Measurements from ENCODE around the gene DRC3.
A peak's percentile ranks its signal among the peaks of the same experiment; 100 is the strongest.

Gene DRC3, protein sequence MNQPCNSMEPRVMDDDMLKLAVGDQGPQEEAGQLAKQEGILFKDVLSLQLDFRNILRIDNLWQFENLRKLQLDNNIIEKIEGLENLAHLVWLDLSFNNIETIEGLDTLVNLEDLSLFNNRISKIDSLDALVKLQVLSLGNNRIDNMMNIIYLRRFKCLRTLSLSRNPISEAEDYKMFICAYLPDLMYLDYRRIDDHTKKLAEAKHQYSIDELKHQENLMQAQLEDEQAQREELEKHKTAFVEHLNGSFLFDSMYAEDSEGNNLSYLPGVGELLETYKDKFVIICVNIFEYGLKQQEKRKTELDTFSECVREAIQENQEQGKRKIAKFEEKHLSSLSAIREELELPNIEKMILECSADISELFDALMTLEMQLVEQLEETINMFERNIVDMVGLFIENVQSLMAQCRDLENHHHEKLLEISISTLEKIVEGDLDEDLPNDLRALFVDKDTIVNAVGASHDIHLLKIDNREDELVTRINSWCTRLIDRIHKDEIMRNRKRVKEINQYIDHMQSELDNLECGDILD

DNA sequence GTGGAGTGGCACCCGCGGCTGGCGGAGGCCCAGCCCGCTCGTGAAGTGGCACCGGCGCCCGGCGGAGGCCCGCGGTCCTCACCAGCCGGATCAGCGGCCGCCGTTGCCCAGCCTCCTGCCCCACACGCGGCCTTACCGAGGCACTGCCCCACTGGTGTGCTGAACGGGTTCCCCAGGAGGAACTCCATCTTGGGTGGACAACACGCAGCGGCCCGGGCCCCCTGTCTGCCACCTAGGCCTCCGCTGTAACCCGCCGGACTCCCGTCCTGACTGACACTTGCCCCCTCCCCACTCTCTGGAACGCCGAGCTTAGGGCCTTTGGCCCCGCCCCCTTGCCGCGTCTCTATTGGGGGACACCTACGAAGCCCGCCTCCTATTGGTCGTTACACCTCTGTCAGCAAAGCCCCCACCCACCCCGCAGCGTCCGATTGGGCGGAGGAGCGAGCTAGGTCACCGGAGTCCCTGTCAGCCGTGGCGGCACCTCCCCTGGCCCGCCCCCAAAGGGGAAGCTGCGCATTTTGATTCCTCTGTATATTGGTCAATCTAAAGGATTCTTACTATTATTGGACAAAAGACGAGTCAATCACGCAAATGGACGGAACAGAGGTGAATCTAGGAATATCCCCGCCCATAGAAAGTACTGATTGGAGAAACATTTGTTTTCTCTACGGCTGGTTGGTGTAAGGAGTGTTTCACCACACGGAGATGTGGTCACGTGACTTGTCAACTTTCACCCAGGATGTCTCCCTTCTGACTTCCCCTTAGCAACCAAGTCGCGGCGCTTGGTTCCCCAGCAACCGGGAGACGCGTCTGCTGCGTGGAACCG, at the start of gene DRC3, which contains the start of gene TOM1L2:
TSS of gene DRC3 (plus strand) at position 737 of the 826 bp plus-strand sequence. CDS start 4,737 bp downstream, outside the sequence.
TSS of gene TOM1L2 (minus strand) at position 275 of the 826 bp plus-strand sequence. CDS start at position 188, 87 bp downstream.
- Histone ChIP-seq H3K4me1 (ENCODE audit: insufficient read depth, low read length) (peaks cover 14% of the 10 kb centered on the region), H3K36me3 (ENCODE audit: insufficient read depth, low read length) (no peaks in the 10 kb centered on the region), H3K27me3 (ENCODE audit: control insufficient read depth in 1 of 2, insufficient read depth in 2 of 2, low read length in 2 of 2) (no peaks in the 10 kb centered on the region), H3K4me3 (ENCODE audit: low read depth in 1 of 2, low read length in 2 of 2) (peak within 1 kb of the TSS; percentile 72 to 93), H3K27ac (ENCODE audit: low read depth, low read length) (peak within 1 kb of the TSS; percentile 71), H3K9me3 (ENCODE audit: low read length) (no peaks in the 10 kb centered on the region), H3K9ac (ENCODE audit: low read length) (peak within 1 kb of the TSS; percentile 76)

DNA sequence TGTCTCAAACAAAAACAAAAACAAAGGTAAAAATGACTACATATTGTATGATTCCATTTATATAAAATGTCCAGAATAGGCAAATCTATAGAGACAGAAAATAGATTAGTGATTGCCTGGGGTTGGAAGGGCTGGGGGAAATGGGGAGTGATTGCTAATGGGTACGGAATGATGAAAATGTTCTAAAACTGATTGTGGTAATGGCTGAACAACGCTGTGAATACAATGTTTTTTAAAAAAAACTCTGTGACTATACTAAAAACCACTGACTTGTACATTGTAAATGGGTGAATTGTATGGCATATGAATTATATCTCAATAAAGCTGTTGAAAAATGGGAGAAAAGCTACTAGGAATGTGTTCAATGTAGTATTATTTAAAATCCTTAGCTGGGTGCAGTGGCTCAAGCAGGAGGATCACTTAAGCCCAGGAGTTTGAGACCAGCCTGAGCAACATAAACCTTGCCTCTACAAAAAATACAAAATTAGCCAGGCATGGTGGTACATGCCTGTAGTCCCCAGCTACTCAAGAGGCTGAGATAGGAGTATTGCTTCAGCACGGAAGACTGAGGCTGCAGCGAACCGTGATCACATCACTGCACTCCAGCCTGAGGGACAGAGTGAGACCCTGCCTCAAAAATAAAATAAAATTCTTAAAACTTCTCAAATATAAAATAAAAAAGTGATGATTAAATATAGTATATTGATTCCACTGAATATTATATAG, 48.4 kb upstream of the DRC3 start:
- H3K9ac ChIP-seq (ENCODE audit: low read length) = no peak overlapping the region
- H3K4me3 ChIP-seq (ENCODE audit: low read depth in 1 of 2, low read length in 2 of 2) = no peak overlapping the region
- no peaks in the 10 kb centered on the region for H3K9me3 ChIP-seq (ENCODE audit: low read length)
- H3K36me3 ChIP-seq (ENCODE audit: insufficient read depth, low read length) = no peaks in the 10 kb centered on the region
- no peaks in the 10 kb centered on the region for H3K27me3 ChIP-seq (ENCODE audit: control insufficient read depth in 1 of 2, insufficient read depth in 2 of 2, low read length in 2 of 2)
- no peak overlapping the region for H3K27ac ChIP-seq (ENCODE audit: low read depth, low read length)
- H3K4me1 ChIP-seq (ENCODE audit: insufficient read depth, low read length) = peaks cover 29% of the 10 kb centered on the region

DNA sequence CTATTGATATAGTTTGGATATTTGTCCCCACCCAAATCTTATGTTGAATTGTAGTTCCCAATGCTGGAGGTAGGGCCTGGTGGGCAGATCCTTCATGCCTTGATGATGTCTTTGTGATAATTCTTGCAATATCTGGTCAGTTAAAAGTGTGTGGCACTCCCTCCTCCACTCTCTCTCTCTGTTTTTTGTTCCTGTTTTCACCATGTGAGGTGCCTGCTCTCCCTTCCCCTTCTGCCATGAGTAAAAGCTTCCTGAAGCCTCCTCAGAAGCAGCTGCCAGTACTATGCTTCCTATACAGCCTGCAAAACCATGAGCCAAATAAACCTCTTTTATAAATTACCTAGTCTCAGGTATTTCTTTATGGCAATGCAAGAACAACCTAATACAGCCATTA, 47.8 kb upstream of the DRC3 start:
- Histone ChIP-seq H3K27ac (ENCODE audit: low read depth, low read length) (no peak overlapping the region), H3K4me3 (ENCODE audit: low read depth in 1 of 2, low read length in 2 of 2) (no peak overlapping the region), H3K36me3 (ENCODE audit: insufficient read depth, low read length) (no peaks in the 10 kb centered on the region), H3K9me3 (ENCODE audit: low read length) (no peaks in the 10 kb centered on the region), H3K4me1 (ENCODE audit: insufficient read depth, low read length) (peaks cover 24% of the 10 kb centered on the region), H3K27me3 (ENCODE audit: control insufficient read depth in 1 of 2, insufficient read depth in 2 of 2, low read length in 2 of 2) (no peaks in the 10 kb centered on the region), H3K9ac (ENCODE audit: low read length) (no peak overlapping the region)

DNA sequence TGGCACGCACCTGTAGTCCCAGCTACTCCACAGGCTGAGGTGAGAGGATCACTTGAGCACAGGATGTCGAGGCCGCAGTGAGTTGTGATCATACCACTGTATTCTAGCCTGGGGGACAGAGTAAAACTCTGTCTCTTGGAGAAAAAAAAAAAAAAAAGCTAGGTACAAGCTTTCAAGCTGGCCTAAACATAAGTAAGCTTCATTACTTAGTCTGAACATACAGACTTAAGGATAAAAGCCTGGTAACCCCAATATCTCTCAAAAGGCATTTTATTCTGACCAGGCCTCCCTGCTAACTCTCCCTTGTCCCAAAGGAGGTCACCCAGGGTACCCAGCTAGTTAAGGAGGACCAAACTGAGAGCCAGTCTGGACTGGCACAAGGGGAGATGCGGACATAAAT, 46.6 kb upstream of the DRC3 start:
- Histone ChIP-seq H3K27me3 (ENCODE audit: control insufficient read depth in 1 of 2, insufficient read depth in 2 of 2, low read length in 2 of 2) (no peaks in the 10 kb centered on the region), H3K9ac (ENCODE audit: low read length) (no peak overlapping the region), H3K9me3 (ENCODE audit: low read length) (no peaks in the 10 kb centered on the region), H3K27ac (ENCODE audit: low read depth, low read length) (no peak overlapping the region), H3K4me1 (ENCODE audit: insufficient read depth, low read length) (peaks cover 21% of the 10 kb centered on the region), H3K4me3 (ENCODE audit: low read depth in 1 of 2, low read length in 2 of 2) (no peak overlapping the region), H3K36me3 (ENCODE audit: insufficient read depth, low read length) (no peaks in the 10 kb centered on the region)

DNA sequence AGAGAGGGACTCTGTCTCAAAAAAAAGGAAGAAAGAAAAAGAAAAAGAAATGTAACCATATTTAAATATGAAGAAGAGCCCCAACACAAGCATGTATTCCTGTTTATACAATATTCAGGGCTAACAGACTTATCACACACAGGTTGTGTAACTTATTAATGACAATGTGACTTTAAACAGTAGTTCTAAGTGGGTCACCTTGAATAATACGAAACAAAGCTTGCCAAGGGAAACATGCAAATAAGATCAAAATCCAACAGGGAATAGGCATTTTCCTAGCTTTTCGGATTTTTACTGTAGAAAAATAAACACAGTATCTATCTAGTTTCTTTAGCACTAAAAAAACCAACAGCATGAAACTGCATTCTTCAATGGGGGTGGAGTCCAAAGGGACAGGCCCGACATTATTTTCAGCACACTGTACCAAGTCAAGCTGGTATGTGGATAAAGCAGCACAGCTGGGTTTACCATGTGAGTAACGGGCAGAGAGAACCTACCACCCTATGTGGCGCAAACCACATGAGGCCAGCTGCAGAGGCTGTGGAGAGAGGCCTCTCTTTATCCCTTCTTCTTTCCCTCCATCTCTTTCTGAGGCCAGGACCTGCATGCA, 45.7 kb upstream of the DRC3 start:
- H3K27me3 ChIP-seq (ENCODE audit: control insufficient read depth in 1 of 2, insufficient read depth in 2 of 2, low read length in 2 of 2) = no peaks in the 10 kb centered on the region
- no peaks in the 10 kb centered on the region for H3K9me3 ChIP-seq (ENCODE audit: low read length)
- peaks cover 13% of the 10 kb centered on the region for H3K4me1 ChIP-seq (ENCODE audit: insufficient read depth, low read length)
- H3K4me3 ChIP-seq (ENCODE audit: low read depth in 1 of 2, low read length in 2 of 2) = no peak overlapping the region
- no peaks in the 10 kb centered on the region for H3K36me3 ChIP-seq (ENCODE audit: insufficient read depth, low read length)
- H3K9ac ChIP-seq (ENCODE audit: low read length) = no peak overlapping the region
- no peak overlapping the region for H3K27ac ChIP-seq (ENCODE audit: low read depth, low read length)

DNA sequence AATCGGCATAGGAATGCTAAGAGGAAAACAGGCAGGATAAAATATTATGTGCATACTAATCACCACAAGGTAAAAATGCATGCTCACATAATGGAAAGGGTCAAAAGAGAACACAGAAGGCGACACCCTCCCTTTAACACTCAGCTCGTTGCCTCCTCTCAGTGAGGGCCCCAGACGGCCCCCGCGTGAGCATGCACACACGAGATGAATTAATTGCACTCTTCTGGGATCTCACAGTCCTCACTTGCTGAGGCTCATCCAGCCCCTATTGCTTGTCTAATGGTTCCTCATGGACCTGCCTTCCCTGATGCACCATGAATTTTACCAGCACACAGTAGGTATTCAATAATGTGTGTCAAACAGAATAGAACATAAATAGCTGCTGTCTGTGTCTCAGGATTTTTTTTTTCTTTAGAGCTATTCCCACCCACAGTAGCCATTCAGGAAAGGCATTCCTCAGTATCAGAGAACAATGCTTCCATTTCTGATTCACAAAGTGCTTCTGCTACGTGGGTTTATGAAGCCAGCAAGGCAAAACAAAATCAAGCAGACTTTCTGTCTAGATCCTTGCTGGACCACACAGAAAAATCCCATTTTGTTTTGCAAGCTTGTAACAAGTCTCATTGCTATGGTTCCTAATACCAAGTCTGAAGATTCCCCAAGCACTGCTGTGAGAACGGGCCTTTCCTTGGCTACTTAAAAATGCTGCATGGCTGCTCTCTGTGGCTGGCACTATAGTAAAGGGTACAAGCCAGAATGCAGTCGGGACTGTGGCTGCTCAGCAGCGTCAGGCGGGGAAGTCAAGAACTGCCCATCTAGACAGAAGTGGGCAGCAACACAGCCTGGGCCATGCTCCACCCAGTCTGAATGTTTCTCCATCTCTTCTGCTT, 44.0 kb upstream of the DRC3 start:
- Histone ChIP-seq H3K27ac (ENCODE audit: low read depth, low read length) (no peak overlapping the region), H3K36me3 (ENCODE audit: insufficient read depth, low read length) (no peaks in the 10 kb centered on the region), H3K9me3 (ENCODE audit: low read length) (no peaks in the 10 kb centered on the region), H3K4me1 (ENCODE audit: insufficient read depth, low read length) (no peaks in the 10 kb centered on the region), H3K9ac (ENCODE audit: low read length) (no peak overlapping the region), H3K4me3 (ENCODE audit: low read depth in 1 of 2, low read length in 2 of 2) (no peak overlapping the region), H3K27me3 (ENCODE audit: control insufficient read depth in 1 of 2, insufficient read depth in 2 of 2, low read length in 2 of 2) (no peaks in the 10 kb centered on the region)

DNA sequence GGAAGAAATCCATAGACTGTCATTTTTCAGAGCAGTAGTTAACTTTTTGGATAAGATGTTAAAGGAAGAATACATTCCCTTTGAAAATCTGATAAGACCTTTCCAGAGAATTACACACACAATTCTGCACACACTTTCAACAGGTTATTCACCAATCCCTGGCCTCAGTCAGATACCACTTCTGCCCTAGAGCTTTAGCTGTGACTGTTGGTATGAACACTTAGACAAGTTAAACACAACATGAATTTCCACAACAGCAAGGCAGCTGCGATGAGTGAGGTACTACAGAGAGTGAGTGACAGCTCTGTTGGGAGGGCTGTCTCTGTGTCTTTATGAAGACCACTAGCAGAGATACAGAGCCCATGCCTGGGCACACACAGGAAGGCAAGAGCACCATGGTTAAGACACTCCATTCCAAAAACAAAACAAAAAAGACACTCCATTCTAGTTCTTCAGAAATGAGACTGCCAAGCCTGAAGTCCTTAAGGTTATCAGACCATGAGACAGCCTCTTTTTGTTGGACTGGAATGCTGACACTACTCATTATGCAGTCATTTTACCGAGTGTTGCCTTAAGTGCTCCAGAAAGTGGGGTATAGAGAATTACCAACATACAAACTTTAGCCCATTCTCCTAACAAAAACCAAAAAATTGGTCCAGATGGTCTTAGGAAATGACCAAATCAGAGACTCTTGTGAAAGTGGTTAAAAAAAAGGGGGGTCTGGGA, 42.8 kb upstream of the DRC3 start:
- Histone ChIP-seq H3K27ac (ENCODE audit: low read depth, low read length) (no peak overlapping the region), H3K9ac (ENCODE audit: low read length) (no peak overlapping the region), H3K4me1 (ENCODE audit: insufficient read depth, low read length) (no peaks in the 10 kb centered on the region)

DNA sequence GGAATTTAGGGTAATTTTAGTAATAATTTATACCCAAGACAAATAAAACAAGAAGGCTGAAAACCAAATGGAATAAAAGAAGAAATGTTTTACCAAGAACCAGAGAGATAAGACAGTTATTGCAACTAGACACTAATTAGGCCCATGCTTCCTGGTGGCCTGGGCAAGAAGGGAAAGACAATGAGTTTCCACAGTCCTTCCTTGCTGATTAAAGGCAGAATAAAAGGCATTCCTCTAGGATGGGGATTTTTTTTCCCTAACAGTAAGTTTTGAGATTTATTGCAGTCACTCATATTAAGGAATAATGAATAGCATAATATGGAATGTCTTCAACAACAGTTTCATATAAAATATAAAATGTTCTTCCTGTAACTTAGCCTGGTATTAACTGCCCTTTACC, 42.0 kb upstream of the DRC3 start:
- Histone ChIP-seq H3K9ac (ENCODE audit: low read length) (no peak overlapping the region), H3K27ac (ENCODE audit: low read depth, low read length) (no peak overlapping the region), H3K4me1 (ENCODE audit: insufficient read depth, low read length) (no peaks in the 10 kb centered on the region)

More for the DNA sequence above, 42.8 kb upstream of the DRC3 start:
- H3K9me3 ChIP-seq (ENCODE audit: low read length) = no peaks in the 10 kb centered on the region
- H3K36me3 ChIP-seq (ENCODE audit: insufficient read depth, low read length) = no peaks in the 10 kb centered on the region
- no peaks in the 10 kb centered on the region for H3K27me3 ChIP-seq (ENCODE audit: control insufficient read depth in 1 of 2, insufficient read depth in 2 of 2, low read length in 2 of 2)
- H3K4me3 ChIP-seq (ENCODE audit: low read depth in 1 of 2, low read length in 2 of 2) = no peak overlapping the region

DNA sequence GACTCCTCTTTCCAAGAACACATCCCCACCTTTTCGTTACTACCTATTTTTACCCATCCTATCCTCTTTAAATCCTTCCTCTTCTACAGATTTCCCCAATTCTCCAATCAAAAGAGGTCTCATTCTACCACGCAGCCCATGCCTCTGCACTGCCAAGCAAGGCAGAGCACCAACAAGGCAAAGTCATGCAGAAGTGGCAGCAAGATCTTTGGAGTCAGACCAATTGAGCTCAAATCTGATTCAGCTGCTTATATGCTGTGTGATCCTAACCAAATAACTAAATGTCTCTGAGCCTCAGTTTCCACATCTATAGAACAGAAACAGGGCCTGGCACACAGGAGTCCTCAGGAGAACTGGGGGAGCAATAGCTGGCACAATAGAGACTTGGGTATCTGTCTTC, 41.5 kb upstream of the DRC3 start:
- no peak overlapping the region for H3K9ac ChIP-seq (ENCODE audit: low read length)
- H3K4me1 ChIP-seq (ENCODE audit: insufficient read depth, low read length) = no peaks in the 10 kb centered on the region

More for the DNA sequence above, 42.0 kb upstream of the DRC3 start:
- Histone ChIP-seq H3K4me3 (ENCODE audit: low read depth in 1 of 2, low read length in 2 of 2) (no peak overlapping the region), H3K27me3 (ENCODE audit: control insufficient read depth in 1 of 2, insufficient read depth in 2 of 2, low read length in 2 of 2) (no peaks in the 10 kb centered on the region), H3K9me3 (ENCODE audit: low read length) (no peaks in the 10 kb centered on the region), H3K36me3 (ENCODE audit: insufficient read depth, low read length) (no peaks in the 10 kb centered on the region)

DNA sequence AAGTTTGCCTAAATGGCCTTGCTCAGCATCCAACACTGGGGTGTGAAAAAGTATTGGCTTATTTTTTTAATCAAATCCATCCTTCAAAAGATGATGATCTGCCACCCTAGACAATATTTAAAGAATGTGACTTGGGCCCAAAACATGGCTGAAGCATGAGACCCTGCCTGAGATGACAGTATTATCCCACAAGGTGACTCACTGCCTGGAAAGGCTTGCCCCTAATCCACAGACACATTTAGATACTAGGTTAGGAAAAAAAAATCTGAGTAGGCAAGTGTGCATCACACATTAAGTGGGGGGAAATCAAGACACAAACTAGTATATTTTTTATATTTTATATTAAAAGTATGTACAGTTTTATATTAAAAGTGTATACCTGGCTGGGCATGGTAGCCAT, 38.9 kb upstream of the DRC3 start:
- Histone ChIP-seq H3K9me3 (ENCODE audit: low read length) (no peaks in the 10 kb centered on the region), H3K4me1 (ENCODE audit: insufficient read depth, low read length) (peaks cover 16% of the 10 kb centered on the region), H3K4me3 (ENCODE audit: low read depth in 1 of 2, low read length in 2 of 2) (no peak overlapping the region), H3K27ac (ENCODE audit: low read depth, low read length) (no peak overlapping the region), H3K9ac (ENCODE audit: low read length) (no peak overlapping the region), H3K27me3 (ENCODE audit: control insufficient read depth in 1 of 2, insufficient read depth in 2 of 2, low read length in 2 of 2) (no peaks in the 10 kb centered on the region), H3K36me3 (ENCODE audit: insufficient read depth, low read length) (no peaks in the 10 kb centered on the region)

More for the DNA sequence above, 41.5 kb upstream of the DRC3 start:
- Histone ChIP-seq H3K27ac (ENCODE audit: low read depth, low read length) (no peak overlapping the region), H3K27me3 (ENCODE audit: control insufficient read depth in 1 of 2, insufficient read depth in 2 of 2, low read length in 2 of 2) (no peaks in the 10 kb centered on the region), H3K4me3 (ENCODE audit: low read depth in 1 of 2, low read length in 2 of 2) (no peak overlapping the region), H3K36me3 (ENCODE audit: insufficient read depth, low read length) (no peaks in the 10 kb centered on the region), H3K9me3 (ENCODE audit: low read length) (no peaks in the 10 kb centered on the region)
